Raji (cell line): ENCODE measurements around the gene TMEM185B.

ENCODE experiments used
- POLR2A ChIP-seq: IDR thresholded peaks from 2 replicates; pipeline ENCODE4 v1.6.1; 2011; ENCODE audit warnings: low read depth, low read length, control low read depth; ENCODE audit not compliant: insufficient read depth

TMEM185B gene

DNA sequence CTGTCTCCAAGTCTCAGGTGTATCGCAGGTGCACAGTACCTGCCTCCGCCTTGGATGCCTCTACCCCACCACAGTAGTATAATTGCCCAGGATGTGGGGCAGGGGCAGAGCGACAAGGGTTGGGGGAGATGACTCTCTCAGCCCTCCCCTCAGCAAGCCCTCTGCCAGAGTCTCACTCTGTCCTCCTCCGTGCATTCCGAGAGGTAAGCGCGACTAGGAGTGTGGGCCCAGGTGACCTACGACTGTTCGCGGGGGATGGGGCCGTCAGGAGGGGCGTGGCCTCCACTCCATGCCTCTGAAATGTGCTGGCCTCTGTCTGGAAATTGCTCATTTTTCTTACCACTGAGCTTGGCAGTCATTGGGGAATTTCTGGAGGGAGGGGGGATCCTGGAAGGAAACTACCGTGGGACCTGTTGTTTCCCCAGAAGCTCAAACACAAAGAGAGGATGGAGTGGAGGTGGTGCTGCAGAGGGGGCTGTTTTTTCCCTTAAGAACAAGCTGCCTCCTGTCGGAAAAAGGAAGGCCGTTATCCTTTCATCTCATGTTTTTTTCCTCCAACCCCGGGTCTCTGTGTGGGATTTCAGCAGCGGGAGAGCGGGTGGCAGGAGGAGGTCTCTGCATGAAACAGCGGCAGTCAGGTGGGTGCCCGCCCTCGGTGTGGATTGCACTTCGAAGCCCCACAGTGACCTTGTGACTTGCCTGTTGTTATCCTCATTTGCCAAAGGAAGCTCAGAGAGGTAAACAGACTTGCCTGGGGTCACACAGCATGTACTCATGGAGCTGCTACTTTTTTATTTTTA lies 16.5 kb upstream of the TMEM185B start:
- no peak for TF ChIP-seq POLR2A

DNA sequence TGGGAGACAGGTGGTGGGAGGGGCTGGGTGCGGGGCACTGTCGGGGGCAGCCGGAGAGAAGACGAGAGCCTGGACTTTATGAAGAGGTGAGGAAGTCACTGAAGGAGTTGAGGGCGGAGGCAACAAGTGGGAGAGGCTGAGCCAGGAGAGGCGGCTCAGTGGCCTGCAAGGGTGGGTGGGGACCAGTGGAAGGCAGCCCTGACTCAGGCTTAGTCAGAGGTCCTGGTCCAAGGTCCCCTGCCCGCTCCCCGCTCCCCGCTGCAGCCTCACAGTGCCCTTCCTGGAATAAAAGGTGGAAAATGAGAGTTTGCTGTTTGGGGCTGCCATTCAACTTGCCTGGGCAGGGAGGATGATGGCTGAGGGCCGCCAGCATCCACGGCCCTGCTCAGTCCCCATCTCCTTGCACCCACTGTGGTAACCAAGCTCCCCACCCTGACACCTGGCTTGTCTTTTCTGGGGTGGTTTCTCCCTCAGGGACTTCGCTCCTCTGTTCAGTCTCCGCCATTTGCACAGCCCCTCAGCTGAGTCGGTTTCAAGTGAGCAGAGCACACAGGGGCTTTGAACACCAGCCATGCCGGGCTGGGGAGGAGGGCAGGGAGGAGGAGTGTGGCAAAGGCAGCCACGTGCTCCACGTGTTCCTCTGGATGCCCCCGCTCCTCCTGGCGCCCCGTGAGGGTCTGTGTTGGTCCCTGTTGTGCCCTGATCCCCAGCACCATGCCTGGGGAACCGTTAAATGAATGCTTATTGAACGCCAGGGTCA lies 15.7 kb upstream of the TMEM185B start:
- TF ChIP-seq POLR2A, result no peak

DNA sequence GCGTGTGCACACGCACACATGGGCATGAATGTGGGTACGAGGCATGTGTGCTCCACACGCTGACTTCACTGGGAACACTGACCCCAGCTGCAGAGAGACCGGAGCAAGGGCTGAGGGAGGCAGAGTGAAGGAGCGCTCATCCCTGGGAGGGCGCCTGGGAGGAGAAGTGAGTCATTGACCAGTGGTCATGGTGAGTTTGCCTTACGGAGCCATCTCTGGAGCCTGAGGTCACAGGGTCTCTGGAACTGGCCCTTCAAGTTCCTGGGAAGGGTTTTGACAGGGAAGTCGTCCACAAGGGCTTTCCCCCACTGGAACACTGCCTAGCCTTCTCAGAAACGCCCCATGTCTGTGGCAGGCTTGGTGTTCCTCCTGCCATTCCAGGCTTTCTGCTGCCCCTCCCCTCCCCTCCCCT lies 14.3 kb upstream of the TMEM185B start:
- no peak for TF ChIP-seq POLR2A

DNA sequence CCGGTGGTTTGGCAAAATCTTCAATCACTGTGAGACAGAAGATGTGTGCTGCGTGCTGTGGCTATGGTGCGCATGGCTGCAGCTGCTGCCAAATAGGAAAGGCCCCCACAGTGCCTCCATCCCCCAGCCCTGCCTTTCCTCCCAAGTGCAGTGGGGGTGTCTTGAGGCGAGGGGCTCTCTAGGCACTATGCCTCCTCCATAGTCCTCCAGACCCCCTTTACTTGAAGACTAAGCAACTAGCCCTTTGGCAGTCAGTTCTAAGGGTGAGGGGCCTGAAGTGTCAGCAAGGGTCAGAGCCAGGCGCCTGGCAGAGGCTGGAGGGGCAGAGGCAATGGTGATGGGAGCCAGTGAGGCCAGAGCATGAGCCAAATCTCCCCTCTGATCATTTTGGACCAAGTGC lies 13.6 kb upstream of the TMEM185B start:
- TF ChIP-seq POLR2A, result no peak

DNA sequence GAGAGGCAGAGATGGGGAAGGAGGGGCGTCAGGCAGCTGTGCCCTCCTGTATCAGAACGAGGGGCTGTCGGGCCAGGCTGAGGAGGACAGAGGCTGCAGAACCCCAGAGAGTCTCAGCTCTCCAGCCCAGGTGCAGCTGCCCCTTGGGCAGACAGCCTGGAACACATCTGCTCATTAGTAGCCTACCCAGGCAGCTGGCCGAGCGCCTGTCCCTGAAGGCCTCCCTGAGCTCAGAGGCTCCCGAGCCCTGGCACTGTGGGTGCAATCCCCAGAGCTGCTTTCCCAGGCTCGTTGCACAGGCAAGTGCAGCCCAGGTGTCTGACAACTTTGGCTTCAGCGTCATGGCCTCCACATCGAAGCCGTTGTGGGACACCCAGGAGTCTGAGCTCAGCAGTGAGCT lies 13.1 kb upstream of the TMEM185B start:
- no peak for TF ChIP-seq POLR2A

DNA sequence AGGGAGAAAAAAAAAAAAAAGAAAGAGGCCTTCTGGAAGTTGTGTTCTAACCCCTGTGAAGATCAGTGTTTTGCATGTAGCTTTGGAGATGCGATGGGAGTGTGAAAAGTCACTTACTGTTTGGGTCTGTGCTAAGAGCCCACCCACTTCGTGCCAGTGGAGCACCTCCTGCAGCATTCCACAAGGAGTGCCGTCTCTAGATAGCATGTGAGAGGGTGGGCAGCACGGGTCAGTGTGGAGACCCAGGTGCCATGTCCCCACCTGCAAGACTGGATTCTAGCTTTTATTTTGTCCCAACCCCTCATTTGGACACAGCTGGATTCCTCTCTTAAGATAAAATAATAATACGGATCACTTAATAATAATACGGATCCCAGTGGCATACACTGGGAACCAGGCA lies 12.5 kb upstream of the TMEM185B start:
- no peak for TF ChIP-seq POLR2A

DNA sequence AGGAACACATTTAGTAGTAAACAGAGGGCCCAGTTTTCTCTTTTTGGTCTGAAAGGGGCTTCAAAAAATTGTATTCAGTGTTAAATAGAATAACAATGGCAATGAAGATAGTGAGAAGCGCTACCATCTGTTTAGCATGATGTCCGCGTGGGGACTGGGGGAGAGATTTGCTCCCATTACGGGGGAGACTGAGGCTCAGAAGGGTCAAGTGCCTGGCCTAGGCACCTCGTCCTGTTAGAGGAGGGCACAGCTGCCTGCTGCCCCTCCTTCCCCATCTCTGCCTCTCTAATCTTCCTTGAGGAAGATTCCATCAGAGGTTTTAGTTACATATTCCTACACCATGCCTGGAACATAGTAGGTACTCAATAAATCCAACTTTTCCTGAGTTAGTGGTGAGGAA lies 10.1 kb upstream of the TMEM185B start:
- no peak for TF ChIP-seq POLR2A

DNA sequence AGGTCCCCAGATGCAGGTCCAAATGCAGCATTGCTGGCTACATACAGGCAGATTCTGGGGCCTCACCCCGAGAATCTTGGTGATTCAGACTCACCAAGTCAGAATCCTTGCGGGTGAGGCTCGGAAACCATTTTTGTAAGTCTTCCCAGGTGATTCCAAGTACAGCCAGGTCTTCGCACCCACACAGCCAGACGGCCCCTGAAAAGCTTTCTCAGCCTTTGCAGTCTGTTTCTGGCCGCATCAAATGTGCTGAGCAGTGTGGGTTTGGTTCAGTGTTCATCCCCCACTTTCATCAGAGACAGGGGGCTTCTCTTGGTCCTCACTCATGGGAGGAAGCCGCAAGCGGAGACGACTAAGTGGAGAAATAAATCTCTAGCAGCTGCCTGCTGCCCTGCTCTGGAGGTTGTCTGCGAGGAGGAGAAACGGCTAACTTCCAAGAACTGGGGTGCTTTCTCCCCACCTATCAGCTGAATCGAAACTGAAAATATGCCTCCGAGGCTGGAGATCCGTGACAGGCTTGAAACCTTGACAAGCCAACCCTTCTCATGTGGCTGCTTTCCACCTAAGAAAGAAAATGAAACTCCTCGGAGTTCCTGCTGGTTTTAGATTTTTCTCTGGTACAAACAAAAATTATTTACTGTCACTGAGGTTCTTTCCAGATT lies 8.9 kb upstream of the TMEM185B start:
- TF ChIP-seq POLR2A, result no peak

DNA sequence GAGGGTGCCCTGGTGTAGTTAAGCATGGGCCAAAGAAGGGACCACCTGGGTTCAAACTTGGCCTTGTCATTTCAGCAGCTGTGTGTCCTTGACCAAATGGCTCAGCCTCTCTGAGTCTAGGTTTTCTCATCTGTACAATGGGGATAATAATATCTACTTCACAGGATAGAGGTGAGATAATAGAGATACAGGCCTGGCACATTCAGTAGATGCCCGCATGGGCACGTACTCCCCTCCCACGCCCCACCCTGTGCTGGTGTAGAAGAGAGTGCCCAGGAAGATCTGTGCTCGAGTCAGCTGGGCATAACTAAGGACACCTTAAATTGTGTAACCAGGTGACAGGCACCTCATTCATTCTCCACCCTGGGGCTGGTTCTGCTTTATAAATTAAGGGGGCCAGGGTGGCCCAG lies 8.4 kb upstream of the TMEM185B start:
- no peak for TF ChIP-seq POLR2A

DNA sequence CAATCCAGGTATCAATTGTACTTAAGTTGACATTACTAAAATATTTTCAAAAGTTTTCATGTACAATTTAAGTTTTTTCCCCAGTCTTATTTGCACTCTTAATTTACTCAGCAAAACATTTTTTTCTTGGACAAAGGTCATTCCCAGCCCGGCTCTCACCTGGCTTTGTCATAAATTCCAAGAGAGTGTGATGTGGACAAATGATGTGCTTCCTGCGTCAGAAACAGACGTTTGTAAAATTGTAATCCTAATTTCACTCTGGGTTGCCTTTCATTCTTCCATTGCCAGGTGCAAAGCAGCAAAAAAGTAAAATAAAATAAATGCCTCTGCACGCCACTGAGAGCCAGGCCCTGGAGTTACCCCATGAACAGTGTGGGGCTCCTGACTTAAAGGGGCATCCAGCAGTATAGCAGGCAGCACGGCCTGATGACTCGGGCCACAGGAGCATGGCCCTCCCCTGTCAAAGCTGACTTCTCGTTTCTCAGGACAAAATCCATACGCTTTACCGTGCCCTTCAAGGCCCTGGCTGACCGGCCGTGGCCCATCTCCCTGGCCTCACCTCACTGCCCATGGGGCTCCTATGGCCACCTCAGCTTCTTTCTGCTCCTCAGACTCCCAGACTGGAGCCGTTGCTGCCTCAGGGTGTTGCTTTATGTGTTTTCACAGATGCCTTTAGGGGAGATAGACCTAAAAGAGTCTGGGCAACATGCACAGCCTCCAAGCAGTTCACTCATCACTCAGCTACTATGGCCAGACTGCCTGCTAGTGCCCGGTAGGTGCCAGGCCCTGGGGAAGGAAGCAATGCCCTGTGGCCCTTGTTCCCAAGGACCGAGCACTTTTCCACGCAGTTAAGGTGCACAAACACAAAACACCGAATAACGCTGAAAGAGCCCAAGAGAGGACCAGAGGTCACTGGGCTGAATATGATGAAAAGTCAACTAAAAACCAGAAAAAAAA lies 7.6 kb upstream of the TMEM185B start:
- TF ChIP-seq POLR2A, result no peak

DNA sequence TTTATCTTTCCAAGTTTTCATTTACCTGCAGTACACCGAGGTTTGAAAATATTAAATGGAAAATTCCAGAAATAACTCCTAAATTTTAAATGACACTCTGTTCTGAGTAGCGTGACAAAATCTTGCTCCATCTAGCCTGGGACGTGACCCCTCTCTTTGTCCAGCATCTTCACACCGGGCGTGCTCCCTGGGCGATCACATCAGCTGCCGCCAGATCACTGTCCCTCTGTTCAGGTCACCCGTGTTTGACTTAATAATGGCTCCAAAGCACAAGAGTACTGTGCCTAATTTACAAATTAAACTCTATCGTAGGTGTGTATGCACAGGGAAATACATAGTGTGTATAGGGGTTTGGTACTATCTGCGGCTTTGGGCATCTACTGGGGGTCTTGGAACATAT lies 6.1 kb upstream of the TMEM185B start:
- no peak for TF ChIP-seq POLR2A

DNA sequence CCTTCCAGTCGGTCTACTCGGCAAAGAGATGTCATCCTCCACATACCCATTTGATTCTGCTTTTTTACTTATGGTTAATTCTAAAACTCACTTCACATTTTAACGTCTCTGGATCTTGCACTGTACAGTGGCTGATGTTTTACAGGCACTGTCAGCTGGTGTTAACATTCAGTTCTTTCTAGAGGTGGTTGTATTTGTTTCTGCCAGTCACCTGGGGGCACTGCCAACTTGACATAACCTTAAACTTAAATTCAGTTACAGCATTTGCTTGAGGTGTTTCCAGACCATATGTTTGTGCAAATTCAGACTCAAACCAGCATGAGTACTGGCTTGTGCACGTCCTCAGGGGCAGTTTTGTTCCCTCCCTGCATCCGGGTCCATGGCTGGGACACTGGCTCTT lies 5.3 kb upstream of the TMEM185B start:
- no peak for TF ChIP-seq POLR2A

DNA sequence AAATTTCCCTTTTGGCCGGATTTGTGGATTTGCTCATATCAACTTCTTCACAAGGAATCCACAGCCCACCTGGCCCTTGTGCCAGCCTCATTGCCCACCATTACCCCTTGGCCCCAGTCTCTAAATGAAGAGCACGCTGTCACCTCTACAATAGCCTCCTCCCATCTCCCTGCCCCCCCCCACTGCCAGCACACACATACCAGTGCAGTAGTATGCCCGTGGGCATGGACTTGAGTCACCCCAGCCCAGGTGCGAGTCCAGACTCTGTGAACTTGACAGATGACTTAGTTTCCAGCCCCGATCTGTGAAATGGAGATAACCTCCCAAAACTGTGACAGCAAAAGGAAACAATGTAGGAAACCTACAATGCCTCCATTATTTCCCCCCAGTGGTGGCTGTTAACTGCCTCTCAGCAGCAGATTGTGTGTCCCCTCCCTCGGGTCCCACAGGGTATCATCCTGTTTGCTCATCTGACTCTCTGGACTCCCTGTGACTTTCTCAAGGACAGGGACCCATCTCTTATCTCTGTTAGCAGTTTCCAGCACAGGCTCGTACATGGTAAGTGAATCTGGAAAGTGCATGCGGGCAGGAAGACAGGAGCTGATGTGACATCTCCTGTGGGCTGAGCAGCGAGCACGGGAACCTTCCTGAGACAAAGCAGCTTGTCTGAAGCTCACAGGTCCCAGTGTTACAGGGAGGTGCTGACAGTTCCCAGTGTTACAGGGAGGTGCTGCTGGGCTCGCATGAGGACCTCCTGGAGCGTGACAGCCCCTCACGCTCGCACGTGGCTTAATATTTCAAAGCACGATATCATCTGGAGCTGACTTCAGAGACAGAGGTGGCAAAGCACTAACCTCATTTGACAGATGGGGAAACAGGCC lies 4.2 kb upstream of the TMEM185B start:
- TF ChIP-seq POLR2A, result no peak

DNA sequence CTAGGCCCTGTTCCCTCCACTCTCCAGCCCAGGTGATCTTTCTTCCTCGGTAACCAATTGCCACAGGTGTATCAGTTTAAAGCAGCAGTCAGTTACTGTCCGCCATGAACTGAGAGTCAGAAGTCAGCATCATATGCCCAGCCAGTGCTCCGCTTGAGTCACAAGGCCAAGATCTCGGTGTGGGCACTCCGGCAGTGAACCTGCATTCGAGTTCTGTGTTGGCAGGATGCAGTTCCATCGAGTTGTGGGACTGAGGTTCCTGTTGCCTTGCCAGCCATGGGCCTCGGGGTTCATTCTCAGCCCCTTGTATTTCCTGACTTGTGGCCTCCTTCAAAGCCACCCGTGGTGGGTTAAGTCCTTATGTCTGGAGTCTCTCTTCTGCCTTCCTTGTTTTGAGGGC lies 3.1 kb upstream of the TMEM185B start:
- TF ChIP-seq POLR2A, result no peak
